ENCODE measurements around the gene EPG5.
A peak's percentile ranks its signal among the peaks of the same experiment; 100 is the strongest.
"Not testable (repeated sequence)": the region's sequence is repeated elsewhere in the genome, so short reads cannot be mapped to it uniquely, and the experiment has no call there.

Gene EPG5

DNA sequence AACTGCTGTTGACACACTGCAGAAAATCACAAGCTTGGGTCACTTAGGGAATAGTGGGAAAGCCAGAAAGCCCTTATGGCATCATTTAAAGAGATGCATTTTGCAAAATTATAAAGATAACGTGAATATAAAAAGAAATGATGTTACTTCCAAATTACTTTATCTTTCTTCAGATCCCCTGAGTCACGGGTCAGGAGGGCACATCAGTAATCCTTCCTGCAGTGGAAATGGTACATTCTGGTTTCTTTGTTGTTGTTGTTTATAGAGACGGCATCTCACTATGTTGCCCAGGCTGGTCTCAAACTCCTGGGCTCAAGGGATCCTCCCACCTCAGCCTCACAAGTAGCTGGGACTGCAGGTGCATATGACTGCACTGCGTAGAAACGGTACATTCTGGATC lies 9.8 kb upstream of the EPG5 start:
- DNase-seq = no peak

DNA sequence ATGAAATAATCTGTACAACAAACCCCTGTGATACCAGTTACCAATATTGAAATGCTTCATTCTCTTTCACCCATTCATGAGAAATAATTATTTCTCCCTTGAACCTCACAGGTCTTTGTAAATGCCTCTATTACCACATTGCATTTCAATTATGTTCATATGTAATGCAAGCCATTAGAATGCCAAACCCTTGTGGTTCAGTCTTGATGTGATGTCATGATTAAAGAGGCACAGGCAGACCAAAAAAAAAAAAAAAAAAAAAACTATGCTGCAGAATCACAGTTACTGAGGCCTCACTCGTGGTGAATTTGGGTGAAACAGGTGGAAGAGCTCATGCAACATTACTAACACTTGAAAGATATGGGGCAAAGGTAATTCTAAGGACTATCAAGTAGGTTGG lies 9.4 kb upstream of the EPG5 start:
- no peak for DNase-seq

DNA sequence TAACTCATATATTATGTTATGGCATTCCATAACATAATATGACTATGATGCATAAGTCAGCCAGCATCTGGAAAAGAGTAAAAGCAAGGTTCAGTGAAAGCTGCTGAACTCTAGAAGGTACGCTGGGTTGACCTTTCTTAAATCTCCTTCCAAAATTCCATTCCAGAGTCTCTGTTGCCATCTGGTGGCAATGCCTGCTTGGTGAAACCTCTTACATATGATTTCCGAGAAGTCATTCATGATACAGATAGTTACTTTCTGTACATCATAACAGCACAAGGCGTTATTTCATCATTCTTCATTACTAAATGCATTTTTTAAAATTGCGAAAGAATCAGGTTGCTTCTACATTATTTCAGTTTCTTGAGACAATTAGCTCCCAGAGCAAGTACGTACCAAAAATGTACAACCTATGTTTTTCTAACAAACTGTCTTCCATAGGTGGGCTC lies 7.0 kb upstream of the EPG5 start:
- DNase-seq = peak in 1 of 2 donors; percentile 49

DNA sequence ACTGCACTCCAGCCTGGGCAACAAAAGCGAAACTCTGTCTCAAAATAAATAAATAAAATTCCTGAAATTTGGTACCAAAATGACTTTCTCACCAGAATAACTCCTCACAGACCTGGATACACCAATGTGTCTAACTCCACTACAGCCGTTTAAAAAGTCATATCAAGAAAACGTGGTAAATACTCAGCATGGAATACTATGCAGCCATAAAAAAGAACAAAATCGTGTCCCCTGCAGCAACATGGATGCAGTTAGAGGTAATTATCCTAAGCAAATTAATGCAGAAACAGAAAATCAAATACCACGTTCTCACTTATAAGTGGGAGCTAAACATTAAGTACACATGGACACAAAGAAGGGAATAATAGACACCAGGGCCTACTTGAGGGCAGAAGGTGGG lies 2.2 kb downstream of the EPG5 start:
- not testable (repeated sequence) for DNase-seq

DNA sequence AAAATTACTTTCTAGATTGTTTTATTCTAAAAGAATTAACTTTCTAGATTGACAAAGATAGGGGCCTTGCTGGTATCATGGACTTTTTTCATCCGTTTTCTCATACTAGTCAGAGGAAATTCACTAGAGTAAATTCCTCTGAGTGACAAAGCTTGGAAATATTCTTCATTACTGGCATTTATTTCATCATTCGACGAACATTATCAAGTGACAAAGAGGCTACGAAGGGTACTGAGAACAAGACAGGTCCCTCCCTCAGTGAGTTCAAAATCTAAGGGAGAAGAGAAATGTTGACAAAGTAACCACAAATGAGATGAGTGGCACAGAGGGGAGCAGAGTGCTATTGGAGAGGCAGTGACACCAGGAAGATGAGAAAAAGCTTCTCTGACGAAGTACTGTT lies 4.3 kb downstream of the EPG5 start:
- no peak for DNase-seq

DNA sequence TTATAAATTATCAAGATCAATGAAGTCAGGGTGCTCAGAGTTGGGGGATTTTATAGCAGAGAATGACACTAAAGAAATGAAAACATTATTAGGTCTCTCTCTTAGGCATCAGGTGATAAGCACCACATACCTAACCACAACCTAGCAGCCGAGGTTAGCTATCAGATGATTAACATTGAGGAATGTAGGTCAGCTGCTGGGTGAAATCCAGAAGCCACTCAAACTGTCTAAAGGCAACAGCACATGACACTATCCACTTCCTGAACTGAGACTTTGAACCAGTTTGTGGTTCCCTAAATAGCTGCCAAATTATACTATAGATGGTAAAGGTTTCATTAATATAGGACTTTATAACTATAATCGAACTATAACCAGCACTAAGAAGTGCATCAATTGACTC lies 4.7 kb downstream of the EPG5 start:
- DNase-seq = no peak

DNA sequence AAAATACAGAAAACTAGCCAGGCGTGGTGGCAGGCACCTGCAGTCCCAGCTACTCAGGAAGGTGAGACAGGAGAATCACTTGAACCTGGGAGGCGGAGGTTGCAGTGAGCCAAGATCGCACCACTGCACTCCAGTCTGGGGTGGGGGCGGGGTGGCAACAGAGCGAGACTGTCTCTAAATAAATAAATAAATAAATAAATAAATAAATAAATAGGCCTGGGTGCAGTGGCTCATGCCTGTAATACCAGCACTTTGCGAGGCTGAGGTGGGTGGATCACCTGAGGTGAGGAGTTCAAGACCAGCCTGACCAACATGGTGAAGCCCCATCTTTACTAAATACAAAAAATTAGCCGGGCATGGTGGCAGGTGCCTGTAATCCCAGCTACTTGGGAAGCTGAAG lies 7.6 kb downstream of the EPG5 start:
- not testable (repeated sequence) for DNase-seq

DNA sequence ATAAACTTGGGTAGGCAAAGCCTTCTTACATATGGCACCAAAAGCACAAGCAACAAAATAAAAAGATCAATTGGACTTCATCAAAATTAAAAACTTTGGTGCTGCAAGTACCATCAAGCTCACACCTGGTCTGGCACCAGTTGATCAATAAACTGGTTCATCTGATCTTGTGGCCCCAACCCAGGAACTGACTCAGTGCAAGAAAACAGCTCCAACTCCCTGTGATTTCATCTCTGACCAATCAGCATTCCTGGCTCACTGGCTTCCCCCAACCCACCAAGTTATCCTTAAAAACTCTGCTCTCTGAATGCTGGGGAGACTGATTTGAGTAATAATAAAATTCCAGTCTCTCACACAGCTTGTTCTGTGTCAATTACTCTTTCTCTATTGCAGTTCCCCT lies 8.4 kb downstream of the EPG5 start:
- DNase-seq = no peak

DNA sequence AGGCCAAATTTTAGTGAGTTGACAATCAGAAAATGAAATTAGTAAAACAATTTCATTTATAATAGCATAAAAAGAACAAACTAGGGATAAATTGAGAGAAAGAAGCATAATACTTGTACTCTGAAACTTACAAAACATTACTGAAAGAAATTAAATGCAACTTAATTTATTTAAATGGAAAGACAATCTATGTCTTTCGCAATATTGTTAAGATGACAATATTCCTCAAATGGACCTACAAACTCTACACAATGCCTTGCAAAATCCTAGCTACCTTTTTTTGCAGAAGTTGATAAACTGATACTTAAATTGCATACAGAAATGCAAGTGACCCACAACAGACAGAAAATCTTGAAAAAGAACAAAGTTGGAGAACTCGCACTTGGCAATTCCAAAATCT lies 9.1 kb downstream of the EPG5 start:
- DNase-seq = no peak

DNA sequence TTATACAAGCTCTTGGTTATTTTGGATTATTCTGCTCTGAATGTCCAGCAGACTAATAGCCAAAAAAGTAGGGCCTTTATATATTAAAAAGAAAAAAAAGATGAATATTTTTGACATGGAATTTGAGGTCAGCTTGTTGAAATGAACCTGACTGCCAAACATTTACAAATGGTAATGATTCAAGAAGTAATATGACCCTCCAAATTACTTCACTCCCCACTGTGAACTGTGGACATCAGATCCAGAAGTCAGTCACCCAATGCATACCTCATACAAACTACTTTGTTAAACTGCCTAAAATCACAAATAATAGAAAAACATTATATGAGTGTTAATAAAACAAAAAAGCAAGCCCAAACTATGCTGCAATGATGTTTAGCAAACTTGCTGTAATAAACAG lies 10.0 kb downstream of the EPG5 start:
- no peak for DNase-seq

DNA sequence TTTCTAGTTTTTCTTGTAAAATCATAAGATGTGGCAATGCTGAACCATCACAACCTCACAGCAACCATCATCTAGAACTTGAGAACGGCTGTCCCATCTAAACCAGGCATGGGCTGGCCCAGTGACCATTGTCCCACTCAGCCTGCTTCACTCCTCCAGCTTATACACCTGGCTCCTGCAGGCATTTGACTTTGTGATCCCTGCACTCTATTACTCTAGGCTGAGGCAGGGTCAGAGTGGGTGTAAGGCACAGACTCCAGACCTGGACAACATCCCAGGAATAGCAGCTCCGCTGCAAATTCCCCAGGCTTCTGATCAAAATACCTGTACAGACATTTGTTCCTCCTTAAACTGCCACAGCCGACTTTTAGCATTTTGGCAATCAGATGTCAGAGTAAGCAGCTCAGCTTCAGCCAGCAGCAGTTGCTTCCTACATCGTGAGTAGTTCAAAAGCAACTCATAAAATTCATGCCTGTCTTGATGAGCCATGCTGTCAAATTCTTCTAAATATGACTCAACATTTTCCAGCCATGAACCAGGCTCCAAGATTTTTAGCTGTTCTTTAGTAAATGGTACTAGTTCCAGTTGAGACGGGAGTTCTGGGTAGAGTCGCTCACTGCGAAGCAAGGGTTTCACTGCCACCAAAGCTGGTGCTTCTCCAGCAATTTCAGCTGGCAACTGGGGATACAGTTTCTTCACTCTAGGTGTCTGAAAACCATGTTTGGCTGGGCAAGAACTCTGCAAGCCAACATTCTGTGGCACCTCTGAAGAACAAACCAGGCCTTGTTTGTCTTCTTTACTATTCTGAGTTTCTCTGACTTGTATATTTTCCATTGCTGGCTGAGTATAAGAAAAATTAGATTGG lies 12.8 kb downstream of the EPG5 start:
- no peak for DNase-seq

DNA sequence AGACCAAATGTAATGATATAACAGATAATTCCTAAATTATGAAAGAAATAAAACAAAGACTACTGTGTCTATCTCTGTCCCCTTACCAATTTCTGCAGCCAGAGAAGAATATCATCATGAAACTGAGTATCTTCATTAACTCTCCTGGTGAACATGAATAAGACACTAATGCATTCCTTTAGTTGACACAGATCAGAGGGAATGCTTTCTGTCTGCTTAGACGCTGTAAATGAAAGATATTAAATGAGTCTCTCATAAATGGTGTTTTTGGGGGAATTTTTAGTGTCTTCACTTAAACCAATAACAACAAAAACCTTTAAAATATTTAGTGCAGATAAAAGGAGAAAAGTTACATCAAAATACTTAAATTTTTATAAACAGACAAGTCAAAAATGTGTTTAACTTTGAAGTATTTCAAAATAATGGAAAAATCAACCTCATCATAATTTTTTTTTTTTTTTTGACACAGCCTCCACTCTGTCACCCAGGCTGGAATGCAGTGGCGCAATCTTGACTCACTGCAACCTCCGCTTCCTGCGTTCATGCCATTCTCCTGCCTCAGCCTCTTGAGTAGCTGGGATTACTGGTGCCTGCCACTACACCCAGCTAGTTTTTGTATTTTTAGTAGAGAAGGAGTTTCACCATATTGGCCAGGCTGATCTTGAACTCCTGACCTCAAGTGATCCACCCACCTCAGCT lies 16.0 kb downstream of the EPG5 start:
- DNase-seq = peak in 1 of 2 donors; percentile 9

DNA sequence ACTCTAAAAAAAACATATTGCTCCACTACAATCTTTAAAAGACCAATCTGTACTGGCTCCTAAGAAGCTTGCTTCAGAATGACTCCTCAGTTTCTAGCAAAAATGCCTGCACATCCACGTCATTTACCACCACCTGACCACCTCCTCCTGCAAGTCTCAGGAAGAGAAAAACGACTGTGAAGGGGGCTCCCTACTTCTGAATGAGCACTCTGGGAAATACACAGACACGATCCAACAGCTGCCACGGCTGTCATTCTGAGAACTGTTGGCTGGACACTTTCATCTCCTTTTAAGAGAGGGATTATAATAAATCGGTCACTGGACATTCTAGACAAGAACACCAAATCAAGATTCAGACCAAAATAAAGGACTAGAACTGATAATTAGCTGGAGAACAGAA lies 21.5 kb downstream of the EPG5 start:
- no peak for DNase-seq

DNA sequence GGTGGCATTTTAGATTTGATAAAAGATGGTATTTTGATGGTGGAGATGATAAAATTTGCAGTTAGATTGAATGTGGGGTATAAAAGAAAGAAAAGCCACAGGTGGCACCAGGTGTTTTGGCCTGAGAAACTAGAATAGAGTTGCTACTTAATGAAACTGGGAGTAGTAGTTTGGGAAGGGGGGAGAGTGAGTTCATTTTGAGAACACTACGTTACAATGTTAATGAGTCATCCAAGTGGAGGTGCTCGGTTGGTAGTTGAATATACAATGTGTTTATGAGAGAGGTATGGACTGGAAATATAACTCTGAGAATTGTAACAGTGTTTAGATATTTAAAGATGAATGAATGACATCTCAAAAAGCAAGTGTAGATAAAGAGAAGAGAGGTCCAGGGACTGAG lies 26.4 kb downstream of the EPG5 start:
- no peak for DNase-seq

DNA sequence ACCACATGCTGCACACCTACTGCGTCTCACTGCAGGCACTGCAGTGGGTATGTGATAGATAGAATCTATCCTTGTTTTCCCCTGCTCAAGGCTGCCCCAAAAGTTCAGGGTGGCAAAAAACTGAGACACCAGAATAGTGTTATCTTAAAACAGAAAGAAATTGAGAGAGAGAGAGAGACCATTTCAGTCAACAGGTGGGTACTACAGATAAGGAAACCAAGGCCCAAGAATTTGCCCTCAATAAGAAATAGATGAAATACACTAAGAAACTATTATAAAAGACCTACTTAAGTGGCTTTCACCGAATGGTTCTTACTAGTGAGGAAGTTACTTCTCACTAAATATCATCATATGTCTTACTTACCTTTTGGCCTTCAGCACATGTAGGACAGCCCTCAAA lies 27.9 kb downstream of the EPG5 start:
- DNase-seq = no peak

DNA sequence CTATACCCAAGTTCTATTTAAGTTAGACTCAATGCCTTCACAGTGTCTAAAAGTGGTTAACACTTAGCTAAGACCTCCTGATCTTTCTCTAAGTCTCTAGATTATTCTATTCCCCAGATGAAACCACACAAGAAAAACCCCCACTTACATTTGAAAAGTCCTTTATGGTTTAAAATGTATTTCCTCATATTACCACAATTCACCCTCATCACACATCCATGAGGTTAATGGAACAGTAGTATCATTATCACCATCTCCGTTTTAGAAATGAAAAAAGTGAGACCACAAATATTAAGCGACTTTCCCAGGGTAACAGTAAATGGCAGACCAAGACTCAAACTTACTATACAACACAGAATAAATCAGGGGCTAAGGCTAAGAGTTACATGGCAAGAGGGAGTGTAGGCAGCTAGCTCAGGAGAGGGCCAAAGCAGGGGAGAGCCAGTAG lies 28.6 kb downstream of the EPG5 start:
- no peak for DNase-seq

DNA sequence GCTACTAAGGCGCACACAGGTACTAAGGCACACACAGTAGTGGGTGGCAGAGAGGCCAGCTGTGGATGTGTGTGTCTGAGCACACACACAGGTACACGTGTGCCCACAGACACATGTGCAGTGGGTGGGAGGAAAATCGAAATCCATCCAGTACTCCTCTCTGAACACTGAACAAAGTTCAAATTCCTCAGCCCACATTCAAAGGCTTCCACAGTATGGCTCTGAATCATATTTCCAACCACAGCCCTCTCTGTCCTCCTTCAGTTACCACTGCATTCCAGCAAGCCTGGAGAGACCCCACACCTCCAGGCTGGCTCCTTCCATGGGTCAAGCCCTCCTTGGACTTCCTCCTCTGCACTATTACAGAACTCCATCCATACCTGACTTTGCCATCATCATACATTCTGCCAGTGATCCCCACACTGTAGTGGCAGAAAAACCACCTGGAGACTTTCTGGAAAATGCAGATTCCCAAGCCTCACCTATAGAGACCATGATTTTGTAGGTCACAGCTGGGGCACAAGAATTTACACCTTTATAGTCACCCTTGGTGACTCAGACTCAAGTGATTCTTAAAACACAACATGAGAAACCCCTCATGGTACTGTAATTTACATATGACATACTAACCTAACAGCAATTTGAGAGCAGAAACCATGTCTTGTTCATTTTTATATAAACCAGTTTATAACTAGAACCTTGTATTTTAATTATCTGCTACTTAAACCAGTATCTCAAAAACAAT lies 31.4 kb downstream of the EPG5 start:
- no peak for DNase-seq

DNA sequence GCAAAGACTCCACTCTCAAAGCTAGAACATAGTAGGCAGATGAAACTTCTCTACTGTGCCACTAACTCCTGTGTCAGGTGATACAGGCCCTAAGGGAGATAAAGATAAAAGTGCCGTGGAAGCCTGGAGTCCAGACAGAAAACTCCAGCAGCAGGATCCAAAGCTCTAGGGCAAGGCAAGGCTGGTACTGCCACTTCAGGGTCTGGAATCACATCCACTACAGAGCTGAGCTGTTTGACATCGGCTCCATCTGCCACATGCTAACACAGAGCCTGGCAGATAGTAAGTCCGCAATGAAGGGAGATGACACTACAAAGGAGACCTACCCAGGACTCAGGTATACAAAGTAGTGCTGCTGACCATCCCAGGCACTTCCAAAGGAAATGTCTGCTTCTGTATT lies 34.4 kb downstream of the EPG5 start:
- no peak for DNase-seq

DNA sequence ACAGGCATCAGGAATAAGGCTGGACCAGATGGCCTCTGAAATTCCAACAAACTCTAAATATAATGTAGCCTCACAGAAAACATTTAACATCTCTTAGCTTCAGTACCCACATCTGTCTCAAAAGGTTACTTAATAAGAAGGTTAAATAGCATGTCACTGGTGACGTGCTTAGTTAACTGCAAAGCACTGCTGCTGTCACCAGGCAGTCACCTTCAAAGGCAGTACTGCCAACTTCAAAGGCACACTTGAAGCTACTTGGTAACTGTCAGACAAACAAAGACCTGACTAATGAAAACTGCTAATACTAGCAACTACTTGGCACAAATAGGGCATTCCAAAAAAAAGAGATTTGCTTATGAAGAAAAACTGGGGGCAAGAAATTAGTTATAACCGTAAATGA lies 36.2 kb downstream of the EPG5 start:
- DNase-seq = no peak

DNA sequence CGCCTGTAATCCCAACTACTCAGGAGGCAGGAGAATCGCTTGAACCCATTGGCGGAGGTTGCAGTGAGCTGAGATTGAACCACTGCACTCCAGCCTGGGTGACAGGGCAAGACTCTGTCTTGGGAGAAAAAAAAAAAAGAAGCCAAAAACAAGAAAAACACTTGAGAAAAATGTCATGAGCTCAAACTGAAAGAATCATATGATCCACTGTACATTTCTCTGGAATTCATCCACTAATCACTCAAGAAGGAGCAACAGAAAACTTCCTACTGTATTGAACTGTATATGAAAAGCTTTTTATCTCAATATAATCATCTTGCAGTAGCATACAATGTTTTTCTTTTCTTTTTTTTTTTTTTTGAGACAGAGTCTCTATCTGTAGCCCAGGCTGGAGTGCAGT lies 40.4 kb downstream of the EPG5 start:
- DNase-seq = no peak

DNA sequence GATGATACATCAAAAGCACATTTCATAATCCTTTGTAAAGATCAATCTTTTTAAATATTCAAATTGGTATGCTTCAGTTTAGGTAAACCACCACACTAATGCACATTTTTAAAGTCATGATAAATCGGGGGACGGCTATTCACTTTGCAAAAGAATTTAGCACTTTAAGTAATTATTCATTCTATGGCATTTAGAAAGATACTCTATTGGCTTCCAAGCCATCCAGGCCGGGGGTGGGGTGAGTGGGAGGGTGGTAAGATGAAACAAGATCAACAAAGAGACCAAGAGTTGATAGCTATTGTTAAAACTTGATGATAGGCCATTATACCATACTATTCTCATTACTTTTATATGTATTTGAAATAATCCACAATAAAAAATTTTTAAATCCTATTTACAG lies 41.0 kb downstream of the EPG5 start:
- no peak for DNase-seq

DNA sequence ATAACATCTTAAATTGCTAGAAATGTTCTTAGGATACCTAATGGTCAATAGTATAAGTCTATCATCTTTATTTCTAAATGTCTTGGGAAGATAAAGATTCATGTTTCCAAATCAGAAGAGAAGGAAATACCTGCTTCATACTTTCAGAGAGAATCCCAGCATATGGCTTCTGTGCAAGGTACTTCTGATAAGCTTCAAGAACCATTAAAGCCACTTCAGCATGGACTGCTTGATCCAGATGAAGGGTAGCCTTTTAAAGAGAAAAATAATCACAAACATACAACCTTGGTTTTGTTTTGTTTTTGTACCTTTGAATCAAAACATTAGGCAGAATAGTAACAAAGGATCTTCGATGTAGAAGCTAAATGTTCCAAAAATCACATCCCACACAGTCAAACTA lies 44.0 kb downstream of the EPG5 start:
- DNase-seq = no peak

DNA sequence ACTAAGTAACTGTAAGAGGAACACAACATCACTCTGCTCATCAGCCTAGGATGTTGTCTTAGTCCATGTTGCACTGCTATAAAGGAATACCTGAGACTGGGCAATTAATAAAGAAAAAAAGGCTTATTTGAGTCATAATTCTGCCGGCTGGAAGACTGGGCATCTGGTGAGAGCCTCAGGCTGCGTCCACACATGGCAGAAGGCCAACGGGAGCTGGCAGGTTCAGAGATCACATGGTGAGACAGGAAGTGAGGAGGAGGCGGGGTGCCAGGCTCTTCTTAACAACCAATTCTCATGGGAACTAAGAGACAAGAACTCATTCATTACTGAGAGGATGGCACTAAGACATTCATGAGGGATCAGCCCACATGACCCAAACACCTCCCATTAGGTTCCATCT lies 46.8 kb downstream of the EPG5 start:
- DNase-seq = no peak

DNA sequence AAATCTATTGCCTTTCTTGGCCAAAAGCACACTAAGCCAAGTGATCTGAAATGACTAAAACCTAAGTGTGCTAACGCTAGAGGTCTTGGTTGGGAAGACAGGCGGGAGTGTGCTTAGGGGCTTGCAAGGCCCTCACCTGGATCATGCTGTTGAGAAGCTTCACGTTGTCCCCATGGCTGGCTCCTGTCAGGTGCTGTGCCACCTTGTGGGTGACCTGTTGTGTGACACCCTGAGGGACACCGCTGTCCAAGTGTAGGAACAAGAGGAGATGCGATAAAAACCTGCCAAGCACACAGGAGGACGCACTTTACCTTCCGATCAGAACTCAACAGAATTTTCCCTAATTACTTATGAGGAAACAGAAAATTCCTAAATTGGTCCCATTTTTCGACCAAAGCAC lies 50.8 kb downstream of the EPG5 start:
- no peak for DNase-seq
